ENCODE results near the gene STAT1.
"Not testable (repeated sequence)": the region's sequence is repeated elsewhere in the genome, so short reads cannot be mapped to it uniquely, and the experiment has no call there.

STAT1 gene

GRCh38 chr2:191006297-191006696 lies 7.7 kb downstream of the STAT1 start:
- no peak for DNase-seq

- no peak for DNase-seq
These were observed 10.3 kb downstream of the STAT1 start for GRCh38 chr2:191003405-191004309.

GRCh38 chr2:191001624-191002023 lies 12.3 kb downstream of the STAT1 start:
- DNase-seq: no peak

- DNase-seq: no peak
These were observed 12.9 kb downstream of the STAT1 start for GRCh38 chr2:191001032-191001431.

- DNase-seq: no peak
These were observed 13.9 kb downstream of the STAT1 start for GRCh38 chr2:190999949-191000665.

GRCh38 chr2:190999058-190999457 lies 14.9 kb downstream of the STAT1 start:
- DNase-seq: no peak

- DNase-seq: no peak
These were observed 16.4 kb downstream of the STAT1 start for GRCh38 chr2:190997526-190998113.

GRCh38 chr2:190996947-190997346 lies 17.0 kb downstream of the STAT1 start:
- DNase-seq: no peak

GRCh38 chr2:190996338-190996946 lies 17.5 kb downstream of the STAT1 start:
- DNase-seq: no peak

- DNase-seq: not testable (repeated sequence)
These were observed 18.7 kb downstream of the STAT1 start for GRCh38 chr2:190995315-190995714.

GRCh38 chr2:190994148-190994547 lies 19.8 kb downstream of the STAT1 start:
- DNase-seq: no peak

GRCh38 chr2:190993292-190993643 lies 20.7 kb downstream of the STAT1 start:
- DNase-seq: no peak

- no peak for DNase-seq
These were observed 23.8 kb downstream of the STAT1 start for GRCh38 chr2:190990132-190990531.

GRCh38 chr2:190988910-190989309 lies 25.1 kb downstream of the STAT1 start:
- no peak for DNase-seq

GRCh38 chr2:190987938-190988337 lies 26.0 kb downstream of the STAT1 start:
- DNase-seq: no peak

GRCh38 chr2:190987116-190987515 lies 26.9 kb downstream of the STAT1 start:
- DNase-seq: no peak

GRCh38 chr2:190986221-190986953 lies 27.6 kb downstream of the STAT1 start:
- no peak for DNase-seq

- DNase-seq: no peak
These were observed 29.4 kb downstream of the STAT1 start for GRCh38 chr2:190984595-190984994.

GRCh38 chr2:190982262-190983034 lies 31.5 kb downstream of the STAT1 start:
- DNase-seq: no peak

- no peak for DNase-seq
These were observed 32.2 kb downstream of the STAT1 start for GRCh38 chr2:190981733-190982132.

GRCh38 chr2:190981333-190981732 lies 32.6 kb downstream of the STAT1 start:
- no peak for DNase-seq

All from NCI-H1048 (cell line).